Stimulated activated CD8-positive, alpha-beta memory T cell treated with anti-CD3 and anti-CD28 coated beads, Interleukin-7, amount 100 ng/mL, for 48 hours (primary cell): Measurements from ENCODE around the gene ABHD2.
"Not testable (repeated sequence)": the region's sequence is repeated elsewhere in the genome, so short reads cannot be mapped to it uniquely, and the experiment has no call there.

Experiments
- DNase-seq, 2 donors: peaks; one replicate each; pipeline ENCODE4 v3.0.0-alpha.2; 2020; ENCODE audit warnings: low read depth in 1 of 2; ENCODE audit errors: extremely low read depth in 1 of 2

The ABHD2 gene

GRCh38 chr15:89136818-89137772 lies 48.8 kb downstream of the ABHD2 start:
- DNase-seq = no peak

- no peak for DNase-seq
Measured at GRCh38 chr15:89137926-89138325, 49.7 kb downstream of the ABHD2 start.

GRCh38 chr15:89138999-89139612 lies 50.9 kb downstream of the ABHD2 start:
- DNase-seq = no peak

- no peak for DNase-seq
Measured at GRCh38 chr15:89139613-89140499, 51.6 kb downstream of the ABHD2 start.

- no peak for DNase-seq
Measured at GRCh38 chr15:89140595-89140994, 52.3 kb downstream of the ABHD2 start.

GRCh38 chr15:89141159-89141558 lies 52.9 kb downstream of the ABHD2 start:
- not testable (repeated sequence) for DNase-seq

DNA sequence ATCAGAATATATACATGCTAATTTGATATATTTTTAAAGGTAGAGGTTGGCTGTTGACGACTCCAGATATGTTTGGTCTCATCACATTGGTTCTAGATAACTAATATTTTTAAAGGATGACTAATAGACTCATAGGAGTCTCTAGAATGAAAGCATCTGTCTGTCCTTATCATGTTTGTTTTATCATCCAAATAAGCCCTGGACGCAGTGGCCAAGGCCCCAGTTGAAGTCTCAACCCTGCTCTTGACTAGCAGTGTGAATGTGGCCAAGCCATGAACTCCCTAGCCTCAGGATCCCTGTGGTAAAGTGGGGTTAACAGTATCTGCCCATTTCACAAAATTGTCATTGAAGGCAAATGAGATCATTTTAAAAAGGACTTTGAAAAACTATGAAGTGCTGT lies 53.6 kb downstream of the ABHD2 start:
- no peak for DNase-seq

- DNase-seq = no peak
Measured at GRCh38 chr15:89142423-89142822, 54.2 kb downstream of the ABHD2 start.

- no peak for DNase-seq
Measured at GRCh38 chr15:89143503-89144162, 55.4 kb downstream of the ABHD2 start.

GRCh38 chr15:89144491-89144890 lies 56.2 kb downstream of the ABHD2 start:
- DNase-seq = no peak

DNA sequence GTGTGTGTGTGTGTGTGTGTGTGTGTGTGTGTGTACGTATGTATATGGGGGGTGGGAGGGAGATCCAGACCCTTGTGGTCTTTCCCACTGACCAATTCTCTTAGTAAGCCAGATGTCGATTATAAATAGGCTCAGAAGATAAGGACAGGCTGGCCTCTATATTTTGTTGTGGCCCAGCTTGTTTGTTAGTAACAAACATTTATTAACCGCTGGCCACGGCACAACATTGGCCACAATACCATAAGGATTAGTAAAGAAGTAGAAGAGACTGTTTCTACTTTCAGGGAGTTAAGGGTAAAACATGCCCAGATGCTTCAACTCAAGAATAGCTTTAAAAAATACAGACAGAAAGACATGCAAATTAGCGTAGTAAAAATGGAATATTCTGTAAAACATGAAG lies 58.1 kb downstream of the ABHD2 start:
- no peak for DNase-seq

DNA sequence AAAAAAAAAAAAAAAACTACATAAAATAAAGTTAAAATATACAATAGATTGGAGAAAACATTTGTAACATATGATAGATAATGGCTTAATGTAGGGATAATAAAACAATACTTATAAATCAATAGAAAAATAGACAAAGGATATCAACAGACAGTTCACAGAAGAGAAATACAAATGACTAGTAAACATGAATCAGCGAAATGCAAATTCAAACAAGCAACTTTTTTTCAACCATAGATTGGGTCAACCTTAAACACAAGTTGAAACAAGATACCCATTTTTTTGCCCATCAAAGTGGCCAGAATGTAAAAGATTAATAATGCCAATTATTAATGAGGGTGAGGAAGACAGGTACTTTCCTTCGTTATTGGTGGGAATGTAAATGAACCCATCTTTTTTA lies 59.9 kb downstream of the ABHD2 start:
- no peak for DNase-seq

DNA sequence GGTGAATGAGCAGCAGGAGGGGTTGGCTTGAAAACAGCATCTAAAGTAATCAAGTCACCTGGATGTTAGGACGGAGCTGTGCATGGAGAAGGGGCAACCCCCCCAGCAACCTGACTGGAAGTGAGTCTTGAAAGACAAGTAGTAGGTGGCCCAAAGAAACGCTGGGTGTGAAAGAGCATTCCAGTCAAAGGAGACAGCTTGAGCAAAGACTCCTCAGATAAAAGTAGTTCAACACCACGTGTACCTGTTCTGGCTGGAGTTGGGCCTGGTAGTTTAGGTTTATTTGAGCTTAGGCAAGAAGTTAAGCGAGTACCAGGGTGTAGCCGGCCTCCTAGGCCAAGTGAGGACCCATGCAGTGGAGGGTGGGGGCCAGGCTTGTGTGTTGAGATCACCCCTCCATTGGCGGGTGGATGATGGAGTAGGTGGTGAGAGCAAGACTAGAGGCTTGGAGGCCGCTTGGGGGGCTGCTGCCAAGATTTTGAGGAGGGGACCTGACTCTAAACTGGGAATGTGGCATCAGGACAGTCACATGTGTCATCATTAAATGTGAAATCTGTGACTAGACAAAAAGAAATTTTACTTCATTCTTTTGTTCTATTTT lies 61.3 kb downstream of the ABHD2 start:
- DNase-seq = no peak

DNA sequence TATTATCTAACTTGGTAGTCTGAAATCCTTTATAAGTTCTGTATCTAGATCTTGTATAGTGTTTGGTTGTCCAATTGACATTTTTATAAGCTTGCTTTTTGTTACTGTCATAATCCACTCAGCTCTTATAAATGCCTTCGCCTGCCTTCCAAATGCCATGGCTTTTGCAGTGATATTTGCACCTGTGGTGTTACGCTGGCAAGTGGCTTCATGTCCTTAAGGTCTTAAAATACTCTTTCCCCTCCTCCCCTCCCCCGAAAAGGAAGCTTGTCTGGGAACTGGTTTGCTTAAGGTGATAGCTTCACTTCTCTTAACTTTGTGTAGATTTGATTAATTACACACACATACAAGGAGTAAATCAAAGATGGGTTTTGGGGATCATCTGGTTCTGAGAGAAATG lies 62.0 kb downstream of the ABHD2 start:
- DNase-seq = no peak

DNA sequence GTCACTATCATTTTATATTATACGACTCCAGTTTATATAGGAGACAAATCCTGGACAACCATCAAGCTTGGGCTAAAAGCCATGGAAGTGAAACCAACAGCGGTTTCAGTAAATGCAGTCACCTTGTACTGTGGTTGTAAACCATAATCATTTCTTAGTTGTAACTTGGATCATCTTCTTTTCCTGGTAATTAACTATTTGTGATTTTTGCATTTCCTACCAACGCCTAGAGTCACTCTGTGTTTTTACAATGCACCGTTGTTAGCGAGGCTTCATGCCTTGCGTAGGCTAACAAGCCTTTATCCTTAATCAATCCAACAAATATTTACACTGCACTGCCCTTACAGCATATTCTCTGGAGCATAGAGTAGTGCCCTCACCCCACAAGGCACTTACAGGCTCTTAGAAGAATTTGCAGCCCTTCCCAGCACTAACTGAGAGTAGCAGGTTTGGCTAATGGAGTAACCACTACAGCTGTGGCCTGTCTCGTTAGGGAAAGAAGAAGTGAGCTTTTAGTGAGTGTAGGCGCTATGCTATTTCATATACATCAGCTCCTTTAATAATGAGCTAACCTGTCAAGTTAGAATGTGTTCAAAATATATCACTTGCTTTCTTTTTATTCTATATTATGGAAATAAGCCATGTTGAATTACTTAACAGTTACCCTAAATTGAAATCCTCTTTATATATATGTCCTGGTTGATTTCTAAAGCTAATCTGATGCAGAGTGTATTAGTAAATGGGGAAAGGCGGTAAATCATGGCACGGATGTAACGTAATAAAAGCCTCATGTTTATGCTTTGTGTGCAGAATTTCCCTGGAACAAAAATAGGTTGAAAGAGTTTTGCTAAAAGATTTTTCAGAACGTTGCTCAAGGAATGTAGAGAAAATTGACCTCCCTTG lies 62.8 kb downstream of the ABHD2 start:
- DNase-seq = no peak

DNA sequence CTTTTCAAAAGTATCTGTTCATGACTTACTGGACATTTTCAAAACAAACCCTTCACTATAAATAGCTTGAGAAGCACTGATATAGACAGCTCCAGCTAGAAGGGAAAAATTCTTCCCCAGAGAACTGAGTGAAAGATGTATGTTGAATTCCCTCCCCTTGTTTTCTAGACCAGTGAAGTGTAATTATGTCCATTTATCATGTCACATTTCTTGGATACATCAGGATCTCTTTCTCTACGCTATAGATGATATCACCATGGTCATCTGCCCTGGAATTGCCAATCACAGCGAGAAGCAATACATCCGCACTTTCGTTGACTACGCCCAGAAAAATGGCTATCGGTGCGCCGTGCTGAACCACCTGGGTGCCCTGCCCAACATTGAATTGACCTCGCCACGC lies 66.9 kb downstream of the ABHD2 start:
- no peak for DNase-seq

- DNase-seq = no peak
Measured at GRCh38 chr15:89155656-89156055, 67.4 kb downstream of the ABHD2 start.

- DNase-seq = no peak
Measured at GRCh38 chr15:89157061-89157460, 68.8 kb downstream of the ABHD2 start.

DNA sequence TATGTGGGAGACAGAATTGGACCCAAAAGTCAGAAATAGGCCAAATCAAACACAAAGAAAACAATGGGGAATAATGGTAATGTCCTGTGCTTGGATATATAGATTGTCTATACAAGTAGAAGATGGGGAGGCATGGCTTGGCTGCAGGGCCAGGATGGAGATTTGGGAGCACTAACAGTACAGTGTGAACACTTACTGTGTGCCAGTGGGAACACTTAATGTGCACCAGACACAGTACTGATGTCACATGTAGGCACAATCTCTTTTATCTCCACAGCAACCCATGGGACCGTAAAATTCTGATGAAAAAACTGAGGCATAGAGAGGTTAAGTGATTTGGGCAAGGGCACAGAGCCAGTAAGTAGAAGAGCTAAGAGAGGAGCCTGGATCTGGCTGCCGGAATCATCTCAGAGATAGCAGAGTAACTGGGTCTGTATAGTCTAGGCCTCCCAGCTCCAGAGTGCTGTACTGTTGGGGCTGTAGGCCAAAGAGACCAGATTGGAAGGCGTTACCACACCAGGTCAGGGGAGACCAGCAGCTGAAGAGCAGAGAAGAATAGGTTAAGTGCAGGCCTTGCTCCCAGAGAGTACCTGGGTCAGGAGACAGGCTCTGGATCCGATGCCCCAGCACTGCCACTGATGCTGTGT lies 69.8 kb downstream of the ABHD2 start:
- DNase-seq = no peak
